ENCODE results near the gene RAB11A.

RAB11A gene

DNA sequence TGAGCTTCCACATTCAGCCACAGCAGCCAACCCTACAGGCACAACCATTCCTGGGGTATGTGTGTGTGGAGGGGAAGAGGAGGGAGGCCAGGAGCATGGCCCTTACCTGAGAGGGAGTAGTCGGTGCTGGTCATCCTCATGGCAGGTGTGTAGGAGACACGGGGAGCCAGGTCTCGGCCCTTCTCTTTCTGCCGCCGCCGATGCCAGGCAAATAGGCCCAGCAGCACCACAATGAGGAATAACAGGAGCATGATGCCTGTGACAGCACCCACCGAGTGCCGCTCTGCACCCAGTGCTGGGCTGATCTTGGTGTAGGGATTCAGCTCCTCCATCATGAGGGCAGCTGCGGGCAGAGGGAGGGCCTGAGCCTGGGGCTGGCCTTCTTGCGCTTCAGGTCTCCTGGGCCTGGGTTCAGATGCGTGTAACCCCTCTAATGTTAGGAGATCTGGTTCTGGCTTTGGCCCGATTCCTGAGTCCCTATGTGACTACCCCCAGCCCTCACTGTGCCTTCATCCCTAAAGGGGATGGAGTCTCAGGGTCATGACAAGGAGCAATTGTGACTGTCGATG lies 44.4 kb downstream of the RAB11A start:
- H3K27me3 ChIP-seq (ENCODE audit: control insufficient read depth in 1 of 2, insufficient read depth in 2 of 2, low read length in 2 of 2): no peaks in the 10 kb centered on the region
- H3K9me3 ChIP-seq (ENCODE audit: low read length): no peaks in the 10 kb centered on the region
- H3K27ac ChIP-seq (ENCODE audit: low read depth, low read length): no peak overlapping the region
- H3K9ac ChIP-seq (ENCODE audit: low read length): no peak overlapping the region
- no peak overlapping the region for H3K4me3 ChIP-seq (ENCODE audit: low read depth in 1 of 2, low read length in 2 of 2)
- H3K4me1 ChIP-seq (ENCODE audit: insufficient read depth, low read length): no peaks in the 10 kb centered on the region
- H3K36me3 ChIP-seq (ENCODE audit: insufficient read depth, low read length): peaks cover 21% of the 10 kb centered on the region

DNA sequence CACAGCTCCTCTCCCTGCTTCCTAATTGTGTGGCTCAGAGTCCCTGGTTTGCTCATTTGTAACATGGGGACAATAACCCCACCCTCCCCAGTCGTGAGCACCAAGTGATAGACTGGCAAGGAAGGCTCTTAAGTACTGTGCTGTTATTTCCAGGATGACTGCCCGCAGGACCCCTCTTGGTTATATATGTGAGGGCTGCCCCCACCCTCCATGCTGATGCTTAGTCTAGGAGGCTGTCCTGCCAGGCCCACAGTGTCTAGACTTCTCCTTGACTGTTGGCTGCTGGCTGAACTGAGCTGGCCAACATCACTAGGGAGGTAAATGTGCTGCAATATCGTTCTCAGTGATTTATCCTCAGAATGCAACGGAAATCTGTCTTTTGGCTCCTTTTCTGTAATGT lies 45.1 kb downstream of the RAB11A start:
- no peak overlapping the region for H3K9ac ChIP-seq (ENCODE audit: low read length)
- H3K4me3 ChIP-seq (ENCODE audit: low read depth in 1 of 2, low read length in 2 of 2): no peak overlapping the region
- H3K27ac ChIP-seq (ENCODE audit: low read depth, low read length): no peak overlapping the region
- no peaks in the 10 kb centered on the region for H3K27me3 ChIP-seq (ENCODE audit: control insufficient read depth in 1 of 2, insufficient read depth in 2 of 2, low read length in 2 of 2)
- H3K4me1 ChIP-seq (ENCODE audit: insufficient read depth, low read length): no peaks in the 10 kb centered on the region
- H3K9me3 ChIP-seq (ENCODE audit: low read length): no peaks in the 10 kb centered on the region
- H3K36me3 ChIP-seq (ENCODE audit: insufficient read depth, low read length): peaks cover 21% of the 10 kb centered on the region

DNA sequence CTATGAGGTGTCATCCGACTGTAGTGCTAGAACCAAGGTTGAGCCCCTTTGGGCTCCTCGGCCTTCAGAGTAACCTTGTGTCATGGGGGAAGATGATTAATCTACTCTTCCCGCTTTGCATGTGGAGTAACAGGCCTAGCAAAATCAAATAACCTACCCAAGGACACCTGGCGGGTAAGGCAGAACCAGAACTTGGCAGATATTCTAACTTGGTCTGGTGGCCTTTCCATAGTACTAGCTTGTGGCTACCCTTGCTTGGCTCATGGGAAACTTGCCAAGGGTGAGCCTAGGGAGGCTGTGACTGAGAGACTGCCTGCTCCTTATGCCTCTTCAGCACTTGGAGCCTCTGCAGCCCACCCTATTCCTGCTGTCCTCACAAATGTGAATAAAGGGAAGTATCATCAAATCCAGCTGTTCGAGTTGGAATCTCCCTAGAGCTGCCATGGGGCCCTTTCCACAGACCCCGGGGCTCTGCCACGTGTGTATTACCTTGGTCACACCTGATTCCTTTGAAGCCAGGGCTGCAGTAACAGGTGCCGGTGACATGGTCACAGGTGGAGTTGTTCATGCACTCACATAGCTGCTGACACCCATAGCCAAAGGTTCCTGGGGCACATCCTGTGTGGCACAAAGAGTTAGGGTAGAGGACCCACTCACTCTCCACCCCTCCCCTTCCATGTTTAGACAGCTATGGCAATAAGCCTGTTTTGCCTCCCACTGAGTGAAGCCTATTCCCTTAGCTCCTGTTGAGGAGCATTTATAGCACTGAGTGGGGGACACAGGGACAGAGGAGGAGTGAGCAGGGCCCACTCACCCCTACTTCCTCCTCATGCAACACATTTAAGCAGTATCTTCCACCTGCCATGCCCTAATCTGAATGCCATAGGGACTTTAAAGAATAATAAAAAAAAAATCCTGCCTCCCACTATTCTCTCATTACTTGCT lies 46.0 kb downstream of the RAB11A start:
- H3K4me3 ChIP-seq (ENCODE audit: low read depth in 1 of 2, low read length in 2 of 2): no peak overlapping the region
- H3K9ac ChIP-seq (ENCODE audit: low read length): no peak overlapping the region
- no peaks in the 10 kb centered on the region for H3K4me1 ChIP-seq (ENCODE audit: insufficient read depth, low read length)
- H3K36me3 ChIP-seq (ENCODE audit: insufficient read depth, low read length): peaks cover 14% of the 10 kb centered on the region
- no peak overlapping the region for H3K27ac ChIP-seq (ENCODE audit: low read depth, low read length)
- no peaks in the 10 kb centered on the region for H3K9me3 ChIP-seq (ENCODE audit: low read length)
- H3K27me3 ChIP-seq (ENCODE audit: control insufficient read depth in 1 of 2, insufficient read depth in 2 of 2, low read length in 2 of 2): no peaks in the 10 kb centered on the region

- H3K9me3 ChIP-seq (ENCODE audit: low read length): no peaks in the 10 kb centered on the region
- H3K4me3 ChIP-seq (ENCODE audit: low read depth in 1 of 2, low read length in 2 of 2): no peak overlapping the region
- no peaks in the 10 kb centered on the region for H3K27me3 ChIP-seq (ENCODE audit: control insufficient read depth in 1 of 2, insufficient read depth in 2 of 2, low read length in 2 of 2)
- H3K27ac ChIP-seq (ENCODE audit: low read depth, low read length): no peak overlapping the region
- H3K36me3 ChIP-seq (ENCODE audit: insufficient read depth, low read length): peaks cover 6% of the 10 kb centered on the region
- no peaks in the 10 kb centered on the region for H3K4me1 ChIP-seq (ENCODE audit: insufficient read depth, low read length)
- H3K9ac ChIP-seq (ENCODE audit: low read length): no peak overlapping the region
These were observed 46.9 kb downstream of the RAB11A start for GRCh38 chr15:65916041-65916663.

DNA sequence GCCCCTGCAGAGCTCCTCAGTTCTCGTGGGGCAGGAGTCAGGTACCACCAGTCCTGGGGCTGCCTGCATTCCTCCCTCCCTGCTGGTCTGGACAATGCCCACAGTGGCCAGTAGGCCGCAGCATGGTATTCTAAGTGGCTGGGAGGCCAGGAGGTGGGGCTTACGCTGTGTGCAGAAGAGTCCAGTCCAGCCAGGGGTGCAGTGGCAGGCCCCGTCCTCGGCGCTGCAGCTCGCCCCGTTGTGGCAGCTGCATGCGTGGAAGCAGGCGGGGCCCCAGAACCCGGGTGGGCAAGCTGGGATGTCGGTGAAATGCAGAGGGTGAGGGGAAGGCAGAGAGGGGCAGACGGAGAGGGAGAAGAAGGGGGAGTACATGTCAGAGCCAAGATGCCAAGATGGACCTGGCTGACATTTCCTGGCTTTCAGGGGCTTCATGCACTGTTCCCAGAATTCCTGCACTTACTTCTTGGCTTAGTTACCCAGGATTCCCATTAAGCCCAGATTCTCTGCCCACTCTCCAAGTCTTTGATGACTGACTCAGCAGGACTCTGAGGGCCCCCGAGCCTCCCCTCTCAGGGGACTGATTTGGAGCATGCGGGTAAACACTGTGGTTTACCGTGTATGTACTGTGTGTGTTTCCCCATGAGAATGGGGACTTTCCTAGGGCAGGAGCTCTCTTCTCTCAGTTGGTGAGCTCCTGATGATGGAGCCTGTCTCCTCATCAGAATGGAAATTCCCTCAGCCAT lies 47.5 kb downstream of the RAB11A start:
- Histone ChIP-seq H3K9me3 (ENCODE audit: low read length) (no peaks in the 10 kb centered on the region), H3K4me3 (ENCODE audit: low read depth in 1 of 2, low read length in 2 of 2) (no peak overlapping the region), H3K4me1 (ENCODE audit: insufficient read depth, low read length) (no peaks in the 10 kb centered on the region), H3K36me3 (ENCODE audit: insufficient read depth, low read length) (peaks cover 4% of the 10 kb centered on the region), H3K27me3 (ENCODE audit: control insufficient read depth in 1 of 2, insufficient read depth in 2 of 2, low read length in 2 of 2) (no peaks in the 10 kb centered on the region), H3K27ac (ENCODE audit: low read depth, low read length) (no peak overlapping the region), H3K9ac (ENCODE audit: low read length) (no peak overlapping the region)

- no peak overlapping the region for H3K27ac ChIP-seq (ENCODE audit: low read depth, low read length)
- H3K4me3 ChIP-seq (ENCODE audit: low read depth in 1 of 2, low read length in 2 of 2): no peak overlapping the region
- H3K9me3 ChIP-seq (ENCODE audit: low read length): no peaks in the 10 kb centered on the region
- peaks cover 3% of the 10 kb centered on the region for H3K36me3 ChIP-seq (ENCODE audit: insufficient read depth, low read length)
- no peak overlapping the region for H3K9ac ChIP-seq (ENCODE audit: low read length)
- no peaks in the 10 kb centered on the region for H3K4me1 ChIP-seq (ENCODE audit: insufficient read depth, low read length)
- no peaks in the 10 kb centered on the region for H3K27me3 ChIP-seq (ENCODE audit: control insufficient read depth in 1 of 2, insufficient read depth in 2 of 2, low read length in 2 of 2)
These were observed 48.1 kb downstream of the RAB11A start for GRCh38 chr15:65917407-65917756.

GRCh38 chr15:65917936-65918335 lies 48.6 kb downstream of the RAB11A start:
- no peak overlapping the region for H3K4me3 ChIP-seq (ENCODE audit: low read depth in 1 of 2, low read length in 2 of 2)
- H3K9me3 ChIP-seq (ENCODE audit: low read length): no peaks in the 10 kb centered on the region
- no peaks in the 10 kb centered on the region for H3K4me1 ChIP-seq (ENCODE audit: insufficient read depth, low read length)
- no peak overlapping the region for H3K27ac ChIP-seq (ENCODE audit: low read depth, low read length)
- H3K27me3 ChIP-seq (ENCODE audit: control insufficient read depth in 1 of 2, insufficient read depth in 2 of 2, low read length in 2 of 2): no peaks in the 10 kb centered on the region
- no peak overlapping the region for H3K9ac ChIP-seq (ENCODE audit: low read length)
- H3K36me3 ChIP-seq (ENCODE audit: insufficient read depth, low read length): no peaks in the 10 kb centered on the region

DNA sequence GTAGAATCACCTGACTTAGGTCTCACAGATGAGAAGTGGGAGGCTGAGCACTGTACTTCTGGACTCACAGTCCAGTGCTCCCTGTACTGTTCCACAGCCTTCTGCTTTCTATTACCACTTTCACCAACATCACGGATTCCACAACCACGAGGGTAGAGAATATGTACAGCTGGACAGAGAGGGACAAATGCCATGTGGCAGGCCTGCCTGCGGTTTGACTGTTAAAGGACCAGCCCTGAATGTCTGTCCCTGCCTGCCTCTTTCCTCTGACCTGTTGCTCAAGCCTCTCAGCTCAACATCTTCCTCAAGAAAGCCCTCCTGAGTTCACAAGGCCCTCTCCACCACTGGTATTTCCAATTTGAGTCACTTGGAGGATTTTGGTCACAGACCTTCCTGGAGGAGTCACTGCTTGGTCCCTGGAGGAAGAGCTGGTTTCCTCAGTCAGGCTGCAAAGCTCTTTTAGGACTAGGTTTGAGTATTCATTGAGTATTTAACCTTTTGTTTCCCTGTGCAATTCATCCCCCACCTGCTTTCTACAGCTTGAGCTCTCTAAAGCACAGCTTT lies 49.1 kb downstream of the RAB11A start:
- H3K4me3 ChIP-seq (ENCODE audit: low read depth in 1 of 2, low read length in 2 of 2): no peak overlapping the region
- no peaks in the 10 kb centered on the region for H3K9me3 ChIP-seq (ENCODE audit: low read length)
- H3K4me1 ChIP-seq (ENCODE audit: insufficient read depth, low read length): no peaks in the 10 kb centered on the region
- no peak overlapping the region for H3K27ac ChIP-seq (ENCODE audit: low read depth, low read length)
- no peaks in the 10 kb centered on the region for H3K36me3 ChIP-seq (ENCODE audit: insufficient read depth, low read length)
- no peaks in the 10 kb centered on the region for H3K27me3 ChIP-seq (ENCODE audit: control insufficient read depth in 1 of 2, insufficient read depth in 2 of 2, low read length in 2 of 2)
- H3K9ac ChIP-seq (ENCODE audit: low read length): no peak overlapping the region

GRCh38 chr15:65918945-65919344 lies 49.7 kb downstream of the RAB11A start:
- Histone ChIP-seq H3K4me1 (ENCODE audit: insufficient read depth, low read length) (no peaks in the 10 kb centered on the region), H3K36me3 (ENCODE audit: insufficient read depth, low read length) (no peaks in the 10 kb centered on the region), H3K9ac (ENCODE audit: low read length) (no peak overlapping the region), H3K4me3 (ENCODE audit: low read depth in 1 of 2, low read length in 2 of 2) (no peak overlapping the region), H3K27ac (ENCODE audit: low read depth, low read length) (no peak overlapping the region), H3K27me3 (ENCODE audit: control insufficient read depth in 1 of 2, insufficient read depth in 2 of 2, low read length in 2 of 2) (no peaks in the 10 kb centered on the region), H3K9me3 (ENCODE audit: low read length) (no peaks in the 10 kb centered on the region)

- Histone ChIP-seq H3K27me3 (ENCODE audit: control insufficient read depth in 1 of 2, insufficient read depth in 2 of 2, low read length in 2 of 2) (no peaks in the 10 kb centered on the region), H3K9ac (ENCODE audit: low read length) (no peak overlapping the region), H3K36me3 (ENCODE audit: insufficient read depth, low read length) (no peaks in the 10 kb centered on the region), H3K4me1 (ENCODE audit: insufficient read depth, low read length) (no peaks in the 10 kb centered on the region), H3K27ac (ENCODE audit: low read depth, low read length) (no peak overlapping the region), H3K9me3 (ENCODE audit: low read length) (no peaks in the 10 kb centered on the region), H3K4me3 (ENCODE audit: low read depth in 1 of 2, low read length in 2 of 2) (no peak overlapping the region)
These were observed 50.1 kb downstream of the RAB11A start for GRCh38 chr15:65919353-65919752.

DNA sequence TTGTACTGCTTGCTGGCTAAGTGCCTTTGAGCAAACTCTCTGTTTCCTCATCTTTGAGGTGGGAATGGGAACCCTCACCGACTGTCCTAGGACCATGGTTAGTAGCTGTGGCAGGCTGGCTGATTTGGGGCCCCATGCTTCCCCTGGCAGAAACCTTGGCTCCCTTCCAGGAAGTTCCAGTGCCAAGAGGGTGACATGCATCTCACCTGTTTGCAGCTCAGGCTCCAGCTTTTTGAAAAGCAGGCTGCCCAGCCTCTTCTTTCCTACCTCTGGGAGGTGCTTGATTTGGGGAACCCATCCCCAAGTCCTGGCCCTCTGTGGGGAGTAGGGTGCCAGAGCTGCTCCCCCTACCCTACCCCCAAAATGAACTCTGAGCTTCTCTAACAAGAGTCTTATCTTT lies 50.8 kb downstream of the RAB11A start:
- Histone ChIP-seq H3K4me1 (ENCODE audit: insufficient read depth, low read length) (no peaks in the 10 kb centered on the region), H3K9me3 (ENCODE audit: low read length) (no peaks in the 10 kb centered on the region), H3K9ac (ENCODE audit: low read length) (no peak overlapping the region), H3K27ac (ENCODE audit: low read depth, low read length) (no peak overlapping the region), H3K27me3 (ENCODE audit: control insufficient read depth in 1 of 2, insufficient read depth in 2 of 2, low read length in 2 of 2) (no peaks in the 10 kb centered on the region), H3K4me3 (ENCODE audit: low read depth in 1 of 2, low read length in 2 of 2) (no peak overlapping the region), H3K36me3 (ENCODE audit: insufficient read depth, low read length) (no peaks in the 10 kb centered on the region)

Data from muscle layer of colon (tissue), 2 donors.